HG02759 (cell line): ENCODE data around the gene ZFR2.

Source experiments
- ATAC-seq: cut with Tn5 transposase; IDR thresholded peaks from one replicate; pipeline ENCODE4 v1.9.1; 2021; ENCODE audit warnings: mild to moderate bottlenecking, moderate library complexity; ENCODE audit not compliant: unreplicated experiment

The ZFR2 gene

DNA sequence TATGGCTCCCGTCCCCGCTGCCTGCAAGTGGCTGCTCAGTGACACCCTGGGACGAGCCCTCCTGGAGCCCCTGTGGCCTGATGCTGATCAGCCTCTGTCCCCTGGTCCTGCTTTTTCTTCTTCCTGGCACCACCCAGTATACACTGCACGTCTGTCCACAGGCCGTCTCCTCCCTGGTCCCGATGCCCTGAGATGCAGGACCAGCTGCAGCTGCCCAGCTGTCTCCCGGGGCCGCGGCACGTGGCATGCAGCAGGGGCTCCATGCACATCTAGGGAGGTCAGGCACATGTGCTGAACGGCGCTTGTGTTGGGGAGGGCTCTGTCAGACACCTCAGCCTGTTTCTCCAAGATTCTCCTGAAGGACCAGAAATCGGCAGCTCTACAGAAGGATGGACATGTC lies 30.2 kb downstream of the ZFR2 start:
- no peak for ATAC-seq

- ATAC-seq, result no peak
These were observed 30.9 kb downstream of the ZFR2 start for GRCh38 chr19:3837922-3838321.

DNA sequence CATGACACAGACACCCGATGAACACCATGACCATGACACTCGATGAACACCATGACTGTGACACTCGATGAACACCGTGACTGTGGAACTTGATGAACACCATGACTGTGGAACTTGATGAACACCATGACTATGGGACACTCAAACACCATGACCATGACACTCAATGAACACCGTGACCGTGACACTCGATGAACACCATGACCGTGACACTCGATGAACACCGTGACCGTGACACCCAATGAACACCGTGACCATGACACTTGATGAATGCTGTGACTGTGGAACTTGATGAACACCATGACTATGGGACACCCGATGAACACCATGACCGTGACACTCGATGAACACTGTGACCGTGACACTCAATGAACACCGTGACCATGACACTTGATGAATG lies 31.5 kb downstream of the ZFR2 start:
- no peak for ATAC-seq

- no peak for ATAC-seq
These were observed 32.0 kb downstream of the ZFR2 start for GRCh38 chr19:3836887-3837286.

GRCh38 chr19:3835055-3835435 lies 33.8 kb downstream of the ZFR2 start:
- ATAC-seq, result no peak

DNA sequence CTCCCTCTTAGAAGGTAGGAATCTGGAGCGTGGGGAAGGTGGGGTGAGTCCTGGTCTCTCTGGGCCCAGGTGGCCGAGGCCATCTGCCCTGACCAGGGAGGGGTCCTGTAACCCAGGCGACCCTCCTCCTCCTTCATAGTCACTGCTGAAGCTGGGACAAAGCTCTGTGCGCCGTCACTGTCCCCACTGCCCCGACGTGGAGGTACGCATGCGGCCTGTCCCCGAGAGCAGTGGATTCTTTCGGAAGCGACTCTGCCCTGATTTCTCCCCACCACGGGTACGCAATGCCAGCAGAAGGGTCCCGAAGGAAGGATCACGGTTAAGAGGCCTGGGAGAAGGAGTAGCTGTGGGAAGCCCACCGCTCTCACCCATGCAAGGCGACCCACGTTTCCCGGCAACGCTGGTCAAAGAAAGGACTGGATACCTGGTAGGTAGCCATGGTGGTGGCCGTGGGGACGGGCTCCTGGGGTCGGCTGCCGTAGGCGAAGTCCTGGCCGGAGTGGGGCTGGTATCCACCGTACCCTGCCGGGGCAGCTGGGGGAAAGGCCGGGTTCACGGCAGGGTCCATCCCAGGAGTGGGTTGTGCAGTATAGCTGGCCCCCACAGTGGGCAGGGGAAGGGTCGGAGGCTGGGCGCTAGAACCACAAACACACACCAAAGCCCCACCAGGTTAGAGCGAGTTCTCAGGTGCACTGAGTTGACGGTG lies 34.3 kb downstream of the ZFR2 start:
- no peak for ATAC-seq

DNA sequence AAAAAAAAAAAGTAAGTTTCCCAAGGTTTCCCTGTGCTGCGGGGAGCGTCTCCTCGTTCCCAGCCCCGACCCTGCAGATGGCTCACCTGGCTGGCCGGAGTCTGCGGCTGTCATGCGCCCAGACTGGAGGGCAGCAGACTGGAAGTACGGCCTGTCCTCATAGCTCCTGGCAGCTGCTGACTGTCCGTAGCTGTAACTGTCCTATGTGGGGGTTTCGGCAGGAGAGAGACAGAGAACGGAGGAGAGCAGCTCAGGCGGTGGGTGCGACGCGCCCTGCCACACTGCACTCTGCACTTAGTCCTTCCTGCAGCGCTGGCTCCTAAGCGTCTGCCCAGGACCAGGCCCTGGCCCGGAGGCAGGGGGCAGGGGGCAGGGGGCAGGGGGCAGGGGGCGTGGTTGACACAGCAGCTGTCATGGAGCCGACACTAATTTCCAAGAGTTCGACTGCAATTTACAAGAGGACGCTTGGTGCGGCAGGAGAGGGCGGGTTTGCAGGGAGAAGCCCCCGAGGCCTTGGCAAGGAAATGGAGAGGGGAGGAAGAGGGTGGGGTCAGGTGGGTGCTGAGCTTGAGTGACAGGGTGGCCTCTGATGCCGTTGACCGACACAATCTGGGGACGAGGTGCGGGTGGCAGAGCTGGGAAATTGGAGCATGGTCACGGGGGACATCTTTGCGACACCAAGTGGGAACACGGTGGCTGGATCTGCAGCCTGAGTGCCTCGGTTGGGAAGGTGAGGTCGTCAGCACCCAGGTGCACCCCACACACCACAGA lies 35.1 kb downstream of the ZFR2 start:
- ATAC-seq, result no peak

DNA sequence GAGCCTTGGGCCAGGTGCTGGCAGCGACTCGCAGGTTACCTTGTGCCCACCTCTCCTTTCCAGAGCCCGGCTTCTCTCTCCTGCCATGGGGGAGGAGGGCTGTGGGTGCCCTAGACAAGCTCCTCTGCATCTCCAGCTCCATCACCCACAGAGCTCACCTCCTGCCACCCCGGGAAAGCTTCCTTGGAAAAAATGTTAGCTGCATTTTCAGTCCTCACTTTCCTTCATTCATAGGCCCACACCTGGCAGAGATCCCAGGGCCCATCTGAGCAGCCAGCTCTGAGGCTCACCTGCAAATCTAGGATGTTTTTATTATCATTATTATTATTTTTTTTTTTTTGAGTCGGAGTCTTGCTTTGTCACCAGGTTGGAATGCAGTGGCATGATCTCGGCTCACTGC lies 36.8 kb downstream of the ZFR2 start:
- no peak for ATAC-seq

DNA sequence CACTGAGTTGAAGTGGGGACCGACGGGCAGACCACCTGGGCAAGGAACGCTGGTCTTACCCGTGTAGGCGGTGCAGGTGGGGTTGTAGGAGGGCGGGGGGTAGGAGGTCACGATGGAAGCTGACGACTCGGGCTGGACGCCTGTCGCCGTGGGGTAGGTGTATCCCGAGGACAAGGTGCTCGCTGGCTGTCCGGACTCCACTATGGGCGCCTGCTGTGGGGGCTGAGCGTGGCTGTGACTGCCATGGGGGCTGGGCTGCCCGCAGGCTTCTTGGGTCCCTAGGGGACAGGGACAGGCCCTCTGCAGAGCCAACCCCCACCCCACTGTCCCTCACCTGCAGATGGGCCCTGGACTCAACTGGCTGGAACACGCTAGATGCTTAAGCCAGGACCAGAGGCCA lies 37.2 kb downstream of the ZFR2 start:
- ATAC-seq, result no peak

DNA sequence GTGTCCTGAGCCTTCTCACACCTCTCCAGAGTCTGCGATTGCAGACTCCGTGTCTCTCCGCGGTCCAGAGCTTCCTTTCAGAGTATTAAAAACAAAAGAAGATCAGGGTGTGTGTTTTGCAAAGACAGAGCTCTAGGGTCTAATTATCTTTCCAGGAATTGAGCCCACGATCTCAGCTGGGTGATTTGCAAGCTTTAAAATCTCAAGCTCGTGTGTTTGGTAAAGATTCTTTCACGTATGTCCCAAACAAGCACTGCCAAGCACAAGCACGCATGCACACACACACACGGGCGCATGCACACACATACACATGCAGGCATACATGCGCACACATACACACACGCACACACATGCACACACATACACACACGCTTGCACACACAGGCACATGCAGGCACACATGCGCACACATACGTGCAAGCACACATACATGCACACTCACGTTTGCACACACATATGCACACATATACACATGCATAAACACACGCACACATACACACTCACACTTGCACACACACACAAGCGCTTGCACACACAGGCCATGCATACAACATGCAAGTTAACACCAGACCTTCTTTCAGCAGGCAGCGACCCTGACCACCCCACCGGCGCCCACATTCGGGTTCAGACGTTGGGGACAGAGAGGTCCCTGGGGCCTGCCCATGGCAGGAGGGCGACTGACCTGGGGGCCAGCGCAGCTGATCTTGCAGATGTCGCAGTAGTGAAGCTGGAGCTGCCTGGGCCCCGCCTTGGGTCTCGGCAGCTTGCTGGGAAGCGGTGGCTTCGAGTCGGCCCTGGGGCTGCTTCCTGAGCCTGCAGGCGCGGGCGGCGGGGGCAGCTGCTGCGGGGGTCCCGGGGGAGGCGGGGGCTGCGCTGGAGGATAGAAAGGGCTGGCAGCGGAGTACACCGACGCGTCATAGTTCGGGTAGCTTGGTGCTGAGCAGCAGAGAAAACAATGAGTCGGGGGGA lies 37.9 kb downstream of the ZFR2 start:
- ATAC-seq, result no peak

- ATAC-seq, result no peak
These were observed 41.5 kb downstream of the ZFR2 start for GRCh38 chr19:3827306-3827705.

- ATAC-seq, result no peak
These were observed 42.7 kb downstream of the ZFR2 start for GRCh38 chr19:3826163-3826562.

GRCh38 chr19:3825286-3825956 lies 43.4 kb downstream of the ZFR2 start:
- no peak for ATAC-seq

GRCh38 chr19:3823350-3823713 lies 45.5 kb downstream of the ZFR2 start:
- no peak for ATAC-seq

GRCh38 chr19:3822683-3823349 lies 46.0 kb downstream of the ZFR2 start:
- no peak for ATAC-seq

- ATAC-seq, result no peak
These were observed 46.9 kb downstream of the ZFR2 start for GRCh38 chr19:3821857-3822364.

DNA sequence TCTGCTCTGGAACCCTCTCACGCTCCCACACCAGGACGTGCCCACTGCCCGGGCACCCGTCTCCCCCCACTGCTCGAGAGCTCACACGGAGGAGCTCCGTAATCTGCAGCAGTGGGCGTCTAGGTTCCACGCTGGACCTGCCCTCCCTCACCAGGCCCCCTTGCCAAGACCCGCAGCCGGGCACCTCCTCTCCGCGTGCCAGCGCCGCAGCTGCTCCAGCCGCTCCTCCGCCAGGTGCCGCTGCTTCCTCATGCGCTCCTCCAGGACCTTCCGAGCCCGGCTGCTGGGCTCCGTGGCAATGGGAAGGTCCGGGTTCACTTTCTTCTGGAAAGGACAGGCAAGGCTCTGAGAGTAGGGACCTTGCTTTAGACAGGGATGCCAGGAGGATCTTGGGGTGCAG lies 47.7 kb downstream of the ZFR2 start:
- ATAC-seq, result no peak

DNA sequence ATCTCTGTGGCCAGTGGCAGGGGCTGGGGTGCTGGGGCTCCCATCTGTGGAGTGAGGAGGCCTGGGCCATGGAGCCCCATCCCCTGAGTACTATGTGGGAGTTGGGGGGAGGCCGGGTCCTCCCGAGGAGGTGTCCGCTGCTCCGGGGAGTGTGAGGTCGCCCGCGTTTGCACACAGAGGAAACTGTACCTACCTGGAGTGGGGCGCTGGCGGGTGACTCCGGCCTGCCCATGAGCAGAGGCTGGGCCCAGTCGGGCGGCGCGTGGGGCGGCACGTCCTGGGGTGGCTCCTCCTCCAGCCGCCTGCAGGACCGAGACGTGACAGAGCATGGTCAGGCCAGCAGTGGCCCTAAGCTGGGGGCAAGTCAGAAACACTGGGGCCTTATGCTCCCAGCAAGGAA lies 48.8 kb downstream of the ZFR2 start:
- no peak for ATAC-seq

DNA sequence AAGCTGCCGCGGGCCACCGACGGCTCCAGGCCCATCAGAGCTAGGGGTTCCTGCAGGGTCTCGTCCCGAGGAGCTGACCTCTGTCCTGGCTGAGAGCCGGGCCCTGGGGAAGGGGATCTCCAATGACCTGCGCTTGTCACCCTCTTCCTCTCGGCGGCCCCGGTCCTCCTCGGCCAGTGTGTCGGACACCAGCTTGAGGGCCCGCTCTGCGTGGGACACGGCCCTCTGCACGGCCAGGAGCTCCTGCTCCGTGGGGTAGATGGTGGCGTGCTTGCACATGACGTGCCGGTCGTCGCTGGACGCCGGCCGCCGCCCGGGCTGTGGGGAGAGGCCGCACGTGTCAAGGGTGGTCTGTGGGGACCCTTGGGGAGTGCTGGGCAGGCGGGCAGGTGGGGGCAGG lies 49.9 kb downstream of the ZFR2 start:
- no peak for ATAC-seq

DNA sequence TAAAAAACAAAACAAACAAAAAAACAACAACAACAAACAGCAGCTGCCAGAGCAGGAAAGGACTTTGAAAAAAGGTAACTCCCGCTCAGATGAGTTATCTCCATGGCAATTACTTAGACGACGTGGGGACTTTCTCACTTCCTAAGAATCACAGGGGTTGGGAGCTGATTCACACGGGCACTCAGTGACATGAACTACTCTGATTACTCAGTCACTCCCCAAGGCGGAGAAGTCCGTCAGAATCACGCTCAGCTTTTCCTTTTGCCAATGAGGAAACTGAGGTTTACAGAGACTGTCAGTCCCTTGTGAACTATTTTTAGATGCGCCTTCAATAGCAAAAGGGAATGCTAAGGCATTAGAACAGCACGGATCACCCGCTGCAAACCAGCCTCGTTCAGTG lies 50.4 kb downstream of the ZFR2 start:
- ATAC-seq, result no peak
